ENCODE data around the gene OGFOD3. TPM values are rescaled to one million over a fixed set of nuclear protein-coding genes. Genes with fewer than 3 reads are reported as not detected.

The OGFOD3 gene
- total RNA-seq, 4 donors from 2014 or later, result 12.4 to 30.1 (median 24.0) TPM

- no peak overlapping the region for H3K27ac ChIP-seq
- H3K9me3 ChIP-seq, result no peaks in the 10 kb centered on the region
- no peaks in the 10 kb centered on the region for H3K36me3 ChIP-seq
- no peak overlapping the region for H3K4me3 ChIP-seq
- no peak for TF ChIP-seq POLR2A (IDR thresholded peaks at IDR 0.05)
- peaks cover 0 to 5% (median 0%) of the 10 kb centered on the region in 4 donors for H3K4me1 ChIP-seq
- peak in 1 of 3 donors; percentile 40 for DNase-seq
- no peaks in the 10 kb centered on the region for H3K27me3 ChIP-seq
These were observed 64.9 kb downstream of the OGFOD3 start for GRCh38 chr17:82353484-82353883.

GRCh38 chr17:82351713-82352488 is 66.5 kb downstream of the OGFOD3 start:
- peak; percentile 81 to 93 (median 85) for DNase-seq
- Histone ChIP-seq H3K4me3 (no peak overlapping the region), H3K27ac (peak overlapping the region in 1 of 4 donors; percentile 28), H3K27me3 (no peaks in the 10 kb centered on the region), H3K4me1 (peaks cover 0 to 5% (median 0%) of the 10 kb centered on the region in 4 donors), H3K36me3 (no peaks in the 10 kb centered on the region), H3K9me3 (no peaks in the 10 kb centered on the region)
- TF ChIP-seq POLR2A (IDR thresholded peaks at IDR 0.05) (no peak), CTCF (IDR thresholded peaks at IDR 0.05) (peak; percentile 93 to 97 (median 94))

- Histone ChIP-seq H3K36me3 (no peaks in the 10 kb centered on the region), H3K27ac (peak overlapping the region in 1 of 4 donors; percentile 28), H3K27me3 (no peaks in the 10 kb centered on the region), H3K4me1 (peaks cover 0 to 5% (median 0%) of the 10 kb centered on the region in 4 donors), H3K9me3 (no peaks in the 10 kb centered on the region), H3K4me3 (no peak overlapping the region)
- TF ChIP-seq POLR2A (IDR thresholded peaks at IDR 0.05) (no peak), CTCF (IDR thresholded peaks at IDR 0.05) (no peak)
- DNase-seq, result peak; percentile 47 to 68 (median 57)
These were observed 67.1 kb downstream of the OGFOD3 start for GRCh38 chr17:82351254-82351712.

- TF ChIP-seq CTCF (IDR thresholded peaks at IDR 0.05) (peak in 3 of 6 experiments; percentile 8 to 35 (median 17)), POLR2A (IDR thresholded peaks at IDR 0.05) (no peak)
- H3K36me3 ChIP-seq, result no peaks in the 10 kb centered on the region
- H3K4me1 ChIP-seq, result peaks cover 0 to 5% (median 0%) of the 10 kb centered on the region in 4 donors
- H3K4me3 ChIP-seq, result no peak overlapping the region
- no peaks in the 10 kb centered on the region for H3K27me3 ChIP-seq
- H3K27ac ChIP-seq, result peak overlapping the region in 1 of 4 donors; percentile 28
- peak in 2 of 3 donors; percentile 53 to 66 for DNase-seq
- H3K9me3 ChIP-seq, result no peaks in the 10 kb centered on the region
These were observed 68.0 kb downstream of the OGFOD3 start for GRCh38 chr17:82350182-82351030.

GRCh38 chr17:82349287-82349701 is 69.1 kb downstream of the OGFOD3 start:
- H3K27ac ChIP-seq, result no peak overlapping the region
- no peaks in the 10 kb centered on the region for H3K9me3 ChIP-seq
- DNase-seq, result no peak
- H3K4me3 ChIP-seq, result no peak overlapping the region
- no peaks in the 10 kb centered on the region for H3K27me3 ChIP-seq
- H3K4me1 ChIP-seq, result peaks cover 0 to 5% (median 0%) of the 10 kb centered on the region in 4 donors
- no peak for TF ChIP-seq POLR2A (IDR thresholded peaks at IDR 0.05)
- no peak for TF ChIP-seq CTCF (IDR thresholded peaks at IDR 0.05)
- no peaks in the 10 kb centered on the region for H3K36me3 ChIP-seq

Measured in Peyer's patch (tissue), 4 donors.